Astrocyte (in vitro differentiated cells and primary cell): ENCODE measurements around the gene SNX8. TPM values are rescaled to one million over a fixed set of nuclear protein-coding genes. Genes with fewer than 3 reads are reported as not detected.

Source experiments
- DNase-seq: peaks from one replicate; pipeline ENCODE4 v3.0.0-alpha.2; 2010; ENCODE audit warnings: low read depth
- FAIRE-seq: peaks from 2 replicates; lab custom pipeline; 2011; peaks lifted over from hg19 to GRCh38; lab: Jason Lieb, UNC
- H2AFZ ChIP-seq: 2 replicates; pipeline ENCODE4 v1.6.0; 2012; ENCODE audit warnings: low read depth, low read length, inconsistent platforms
- H3K27ac ChIP-seq: 2 replicates; pipeline ENCODE4 v1.5.1; 2011; ENCODE audit warnings: low read depth, low read length, inconsistent platforms
- H3K27me3 ChIP-seq: 2 replicates; pipeline ENCODE4 v1.6.0; 2011; ENCODE audit warnings: low read length, inconsistent platforms; ENCODE audit not compliant: insufficient read depth
- H3K36me3 ChIP-seq: 2 replicates; pipeline ENCODE4 v1.5.1; 2011; ENCODE audit warnings: low read length, inconsistent platforms; ENCODE audit not compliant: insufficient read depth
- H3K4me1 ChIP-seq: 2 replicates; pipeline ENCODE4 v1.5.1; 2011; ENCODE audit warnings: low read length, inconsistent platforms; ENCODE audit not compliant: insufficient read depth
- H3K4me2 ChIP-seq: 2 replicates; pipeline ENCODE4 v1.6.0; 2012; ENCODE audit warnings: low read length, inconsistent platforms
- H3K4me3 ChIP-seq: 2 replicates; pipeline ENCODE4 v1.5.1; 2011; ENCODE audit warnings: low read depth, mild to moderate bottlenecking, low read length, inconsistent platforms; ENCODE audit not compliant: insufficient read depth
- H3K79me2 ChIP-seq: 2 replicates; pipeline ENCODE4 v1.6.0; 2012; ENCODE audit warnings: mild to moderate bottlenecking, low read length, inconsistent platforms; ENCODE audit not compliant: insufficient read depth
- H3K9ac ChIP-seq: 2 replicates; pipeline ENCODE4 v1.6.0; 2012; ENCODE audit warnings: mild to moderate bottlenecking, low read length, inconsistent platforms
- H3K9me3 ChIP-seq: 2 replicates; pipeline ENCODE4 v1.5.1; 2012; ENCODE audit warnings: low read depth, mild to moderate bottlenecking, low read length, inconsistent platforms; ENCODE audit not compliant: insufficient read depth
- H4K20me1 ChIP-seq: 2 replicates; pipeline ENCODE4 v1.6.0; 2012; ENCODE audit warnings: low read length, inconsistent platforms; ENCODE audit not compliant: insufficient read depth
- H3K27ac Mint-ChIP-seq: one replicate; pipeline ENCODE4 v1.8.0; 2021; ENCODE audit warnings: mild to moderate bottlenecking, mixed read lengths; ENCODE audit not compliant: unreplicated experiment
- H3K27me3 Mint-ChIP-seq: one replicate; pipeline ENCODE4 v1.8.0; 2021; ENCODE audit warnings: low read depth, mixed read lengths; ENCODE audit not compliant: unreplicated experiment
- H3K36me3 Mint-ChIP-seq: one replicate; pipeline ENCODE4 v1.8.0; 2021; ENCODE audit warnings: low read depth, mixed read lengths; ENCODE audit not compliant: unreplicated experiment
- H3K4me1 Mint-ChIP-seq: one replicate; pipeline ENCODE4 v1.8.0; 2021; ENCODE audit warnings: low read depth, mixed read lengths; ENCODE audit not compliant: unreplicated experiment
- H3K4me3 Mint-ChIP-seq: one replicate; pipeline ENCODE4 v1.8.0; 2021; ENCODE audit warnings: mild to moderate bottlenecking, moderate library complexity, mixed read lengths; ENCODE audit not compliant: unreplicated experiment
- H3K9me3 Mint-ChIP-seq: one replicate; pipeline ENCODE4 v1.8.0; 2021; ENCODE audit warnings: mild to moderate bottlenecking, mixed read lengths; ENCODE audit not compliant: unreplicated experiment
- EZH2 ChIP-seq: IDR thresholded peaks from 2 replicates; pipeline ENCODE4 v1.6.1; 2012; ENCODE audit warnings: mild to moderate bottlenecking, low read length, inconsistent platforms; ENCODE audit not compliant: insufficient read depth
- total RNA-seq: library from RNA; stranded (reverse); gene quantifications from 2 replicates; pipeline ENCODE4 v1.2.1, GENCODE V29; 2021
- TF ChIP-seq, protein P1 (sequence below): IDR thresholded peaks from 2 replicates; pipeline ENCODE4 v1.5.1; 2011; ENCODE audit warnings: low read depth, mild to moderate bottlenecking, inconsistent platforms, low read length, moderate library complexity; ENCODE audit not compliant: insufficient read depth

Gene SNX8
- total RNA-seq, 1 donor from 2014 or later: 28.9 TPM

DNA sequence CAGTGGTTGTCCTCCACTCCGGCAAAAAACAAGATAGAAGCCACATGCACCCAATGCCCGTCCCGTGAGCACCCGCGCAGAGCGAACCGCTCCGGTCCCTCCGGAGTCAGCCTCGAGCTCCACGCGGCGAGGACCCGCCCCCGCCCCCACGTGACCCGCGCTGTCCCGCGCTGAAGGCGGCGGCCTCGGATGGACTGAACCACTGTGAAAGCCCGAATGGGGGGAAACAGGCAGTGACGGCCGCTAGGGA, 39.6 kb upstream of the SNX8 start:
- peak overlapping the region; percentile 100 for H3K27ac ChIP-seq
- Mint-ChIP-seq H3K9me3 (no peaks in the 10 kb centered on the region), H3K27me3 (no peaks in the 10 kb centered on the region), H3K36me3 (peaks cover 3% of the 10 kb centered on the region), H3K4me1 (peaks cover 4% of the 10 kb centered on the region), H3K27ac (peak overlapping the region; percentile 100), H3K4me3 (peak overlapping the region; percentile 91)
- H3K27me3 ChIP-seq: no peaks in the 10 kb centered on the region
- no peaks in the 10 kb centered on the region for H3K9me3 ChIP-seq
- peaks cover 13% of the 10 kb centered on the region for H3K4me1 ChIP-seq
- peak overlapping the region; percentile 81 for H3K4me3 ChIP-seq
- H3K9ac ChIP-seq: peak overlapping the region; percentile 99
- DNase-seq: no peak
- FAIRE-seq: no peak
- peaks cover 46% of the 10 kb centered on the region for H3K79me2 ChIP-seq
- peak overlapping the region; percentile 89 for H3K4me2 ChIP-seq
- peaks cover 6% of the 10 kb centered on the region for H3K36me3 ChIP-seq
- peak overlapping the region; percentile 96 for H2AFZ ChIP-seq
- H4K20me1 ChIP-seq: peaks cover 38% of the 10 kb centered on the region
- no peak for TF ChIP-seq EZH2
- TF ChIP-seq, protein P1, sequence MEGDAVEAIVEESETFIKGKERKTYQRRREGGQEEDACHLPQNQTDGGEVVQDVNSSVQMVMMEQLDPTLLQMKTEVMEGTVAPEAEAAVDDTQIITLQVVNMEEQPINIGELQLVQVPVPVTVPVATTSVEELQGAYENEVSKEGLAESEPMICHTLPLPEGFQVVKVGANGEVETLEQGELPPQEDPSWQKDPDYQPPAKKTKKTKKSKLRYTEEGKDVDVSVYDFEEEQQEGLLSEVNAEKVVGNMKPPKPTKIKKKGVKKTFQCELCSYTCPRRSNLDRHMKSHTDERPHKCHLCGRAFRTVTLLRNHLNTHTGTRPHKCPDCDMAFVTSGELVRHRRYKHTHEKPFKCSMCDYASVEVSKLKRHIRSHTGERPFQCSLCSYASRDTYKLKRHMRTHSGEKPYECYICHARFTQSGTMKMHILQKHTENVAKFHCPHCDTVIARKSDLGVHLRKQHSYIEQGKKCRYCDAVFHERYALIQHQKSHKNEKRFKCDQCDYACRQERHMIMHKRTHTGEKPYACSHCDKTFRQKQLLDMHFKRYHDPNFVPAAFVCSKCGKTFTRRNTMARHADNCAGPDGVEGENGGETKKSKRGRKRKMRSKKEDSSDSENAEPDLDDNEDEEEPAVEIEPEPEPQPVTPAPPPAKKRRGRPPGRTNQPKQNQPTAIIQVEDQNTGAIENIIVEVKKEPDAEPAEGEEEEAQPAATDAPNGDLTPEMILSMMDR: no peak

GRCh38 chr7:2353113-2353935, 39.1 kb upstream of the SNX8 start:
- peak overlapping the region; percentile 91 for H3K4me3 Mint-ChIP-seq
- TF ChIP-seq, protein P1: no peak
- no peak for TF ChIP-seq EZH2
- DNase-seq: no peak
- H3K4me1 Mint-ChIP-seq: peaks cover 4% of the 10 kb centered on the region
- peak overlapping the region; percentile 100 for H3K27ac Mint-ChIP-seq
- peaks cover 33% of the 10 kb centered on the region for H4K20me1 ChIP-seq
- H2AFZ ChIP-seq: peak overlapping the region; percentile 96
- H3K9me3 ChIP-seq: no peaks in the 10 kb centered on the region
- peaks cover 6% of the 10 kb centered on the region for H3K36me3 ChIP-seq
- peak overlapping the region; percentile 81 for H3K4me3 ChIP-seq
- no peaks in the 10 kb centered on the region for H3K27me3 ChIP-seq
- peaks cover 41% of the 10 kb centered on the region for H3K79me2 ChIP-seq
- H3K9me3 Mint-ChIP-seq: no peaks in the 10 kb centered on the region
- H3K27ac ChIP-seq: peak overlapping the region; percentile 100
- H3K9ac ChIP-seq: peak overlapping the region; percentile 99
- peaks cover 13% of the 10 kb centered on the region for H3K4me1 ChIP-seq
- H3K27me3 Mint-ChIP-seq: no peaks in the 10 kb centered on the region
- no peak for FAIRE-seq
- H3K36me3 Mint-ChIP-seq: peaks cover 3% of the 10 kb centered on the region
- H3K4me2 ChIP-seq: peak overlapping the region; percentile 89

- H3K4me3 Mint-ChIP-seq: no peak overlapping the region
- peaks cover 9% of the 10 kb centered on the region for H4K20me1 ChIP-seq
- no peaks in the 10 kb centered on the region for H3K27me3 Mint-ChIP-seq
- no peaks in the 10 kb centered on the region for H3K9me3 ChIP-seq
- H3K4me1 ChIP-seq: peaks cover 9% of the 10 kb centered on the region
- no peak overlapping the region for H3K4me2 ChIP-seq
- H3K79me2 ChIP-seq: peaks cover 16% of the 10 kb centered on the region
- H3K27me3 ChIP-seq: no peaks in the 10 kb centered on the region
- H3K4me1 Mint-ChIP-seq: no peaks in the 10 kb centered on the region
- no peak for FAIRE-seq
- no peak overlapping the region for H3K9ac ChIP-seq
- no peak overlapping the region for H3K27ac ChIP-seq
- no peak overlapping the region for H3K27ac Mint-ChIP-seq
- no peak overlapping the region for H2AFZ ChIP-seq
- peaks cover 3% of the 10 kb centered on the region for H3K36me3 Mint-ChIP-seq
- TF ChIP-seq EZH2: no peak
- TF ChIP-seq, protein P1: no peak
- no peak overlapping the region for H3K4me3 ChIP-seq
- H3K9me3 Mint-ChIP-seq: no peaks in the 10 kb centered on the region
- DNase-seq: no peak
- no peaks in the 10 kb centered on the region for H3K36me3 ChIP-seq
Observed at GRCh38 chr7:2350861-2351260, 36.6 kb upstream of the SNX8 start.
